Hepatocyte (in vitro differentiated cells): ENCODE measurements around the gene ZNF385B.

Experiments used
- EZH2phosphoT487 ChIP-seq: fragments of 200-600 bp; sonication (generic); IDR thresholded peaks from one replicate; pipeline ENCODE4 v1.6.1; 2018; ENCODE audit warnings: antibody characterized with exemption, mild to moderate bottlenecking, low read depth, moderate library complexity; ENCODE audit not compliant: unreplicated experiment, severe bottlenecking
- TF ChIP-seq, protein P1 (sequence below): fragments of 200-600 bp; sonication (generic); IDR thresholded peaks from 2 replicates; pipeline ENCODE4 v1.5.1; 2016; ENCODE audit warnings: antibody characterized with exemption, mild to moderate bottlenecking; ENCODE audit not compliant: poor library complexity

DNA sequence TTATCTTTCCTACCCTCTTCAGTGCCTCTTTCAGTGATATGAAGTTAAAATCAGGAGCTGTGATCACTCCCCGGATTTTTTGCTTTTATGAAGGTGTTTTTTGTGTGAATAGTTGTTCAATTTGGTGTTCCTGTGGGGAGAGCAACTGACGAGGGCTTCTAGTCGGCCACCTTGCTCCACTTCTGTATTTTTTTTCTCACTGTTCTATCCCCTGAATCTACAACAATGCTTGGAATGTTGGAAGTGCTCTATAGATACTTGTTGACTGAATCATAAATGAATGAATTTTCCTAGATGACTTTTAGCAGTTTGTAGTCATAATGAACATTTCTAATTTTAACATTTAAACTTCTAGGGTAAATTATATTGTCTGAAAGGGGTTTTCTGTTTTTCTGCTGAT lies 247.3 kb downstream of the ZNF385B start:
- TF ChIP-seq, protein P1, sequence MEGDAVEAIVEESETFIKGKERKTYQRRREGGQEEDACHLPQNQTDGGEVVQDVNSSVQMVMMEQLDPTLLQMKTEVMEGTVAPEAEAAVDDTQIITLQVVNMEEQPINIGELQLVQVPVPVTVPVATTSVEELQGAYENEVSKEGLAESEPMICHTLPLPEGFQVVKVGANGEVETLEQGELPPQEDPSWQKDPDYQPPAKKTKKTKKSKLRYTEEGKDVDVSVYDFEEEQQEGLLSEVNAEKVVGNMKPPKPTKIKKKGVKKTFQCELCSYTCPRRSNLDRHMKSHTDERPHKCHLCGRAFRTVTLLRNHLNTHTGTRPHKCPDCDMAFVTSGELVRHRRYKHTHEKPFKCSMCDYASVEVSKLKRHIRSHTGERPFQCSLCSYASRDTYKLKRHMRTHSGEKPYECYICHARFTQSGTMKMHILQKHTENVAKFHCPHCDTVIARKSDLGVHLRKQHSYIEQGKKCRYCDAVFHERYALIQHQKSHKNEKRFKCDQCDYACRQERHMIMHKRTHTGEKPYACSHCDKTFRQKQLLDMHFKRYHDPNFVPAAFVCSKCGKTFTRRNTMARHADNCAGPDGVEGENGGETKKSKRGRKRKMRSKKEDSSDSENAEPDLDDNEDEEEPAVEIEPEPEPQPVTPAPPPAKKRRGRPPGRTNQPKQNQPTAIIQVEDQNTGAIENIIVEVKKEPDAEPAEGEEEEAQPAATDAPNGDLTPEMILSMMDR: no peak
- no peak for TF ChIP-seq EZH2phosphoT487
